CD8-positive, alpha-beta memory T cell (primary cell): ENCODE data around the gene DPP6. TPM values are rescaled to one million over a fixed set of nuclear protein-coding genes. Genes with fewer than 3 reads are reported as not detected.

Experiments used
- CTCF ChIA-PET: fragments of 350-600 bp; sonication (Branson Sonifier 250); formaldehyde crosslinking; loops from one replicate; lab custom pipeline; 2021; ENCODE audit warnings: antibody characterized with exemption; lab: Charles Lee
- POLR2A ChIA-PET: fragments of 350-600 bp; sonication (Branson Sonifier 250); formaldehyde crosslinking; loops from one replicate; lab custom pipeline; 2021; ENCODE audit warnings: antibody characterized with exemption; lab: Charles Lee
- DNase-seq, 5 donors: peaks; one replicate each; pipeline versions ENCODE4 v3.0.0 to v3.0.0-alpha.2; 2020 to 2022; ENCODE audit warnings: mixed read lengths in 1 of 5
- H3K27ac ChIP-seq: one replicate; pipeline ENCODE4 v1.7.0; 2013; ENCODE audit warnings: low read depth, mild to moderate bottlenecking, low read length, moderate library complexity
- H3K27me3 ChIP-seq: 2 replicates; pipeline ENCODE4 v1.7.0; 2013; ENCODE audit warnings: low read length, mild to moderate bottlenecking; ENCODE audit not compliant: insufficient read depth, poor library complexity, severe bottlenecking
- H3K36me3 ChIP-seq: 2 replicates; pipeline ENCODE4 v1.7.0; 2013; ENCODE audit warnings: mild to moderate bottlenecking, low read length, moderate library complexity; ENCODE audit not compliant: insufficient read depth
- H3K4me1 ChIP-seq: 2 replicates; pipeline ENCODE4 v1.7.0; 2013; ENCODE audit warnings: mild to moderate bottlenecking, low read length, moderate library complexity; ENCODE audit not compliant: insufficient read depth
- H3K4me3 ChIP-seq: 2 replicates; pipeline ENCODE4 v1.7.0; 2013; ENCODE audit warnings: mild to moderate bottlenecking, low read length
- H3K9me3 ChIP-seq: 2 replicates; pipeline ENCODE4 v1.7.0; 2013; ENCODE audit warnings: mild to moderate bottlenecking, low read length
- H3K27ac Mint-ChIP-seq, 8 donors: one replicate each; pipeline ENCODE4 v1.8.0; 2020 to 2021; ENCODE audit warnings: mixed read lengths in 8 of 8, mild to moderate bottlenecking in 6 of 8, inconsistent platforms in 3 of 8, moderate library complexity in 3 of 8
- H3K27me3 Mint-ChIP-seq, 2 donors: one replicate each; pipeline ENCODE4 v1.8.0; 2020 to 2021; ENCODE audit warnings: mixed read lengths in 2 of 2, mild to moderate bottlenecking in 1 of 2, moderate library complexity in 1 of 2
- H3K36me3 Mint-ChIP-seq, 3 donors: one replicate each; pipeline ENCODE4 v1.8.0; 2020 to 2021; ENCODE audit warnings: mixed read lengths in 3 of 3, inconsistent platforms in 1 of 3, mild to moderate bottlenecking in 1 of 3
- H3K4me1 Mint-ChIP-seq, 3 donors: one replicate each; pipeline ENCODE4 v1.8.0; 2020 to 2021; ENCODE audit warnings: mixed read lengths in 3 of 3, inconsistent platforms in 1 of 3, mild to moderate bottlenecking in 1 of 3
- H3K4me3 Mint-ChIP-seq, 7 donors: one replicate each; pipeline ENCODE4 v1.8.0; 2020 to 2021; ENCODE audit warnings: mixed read lengths in 7 of 7, mild to moderate bottlenecking in 6 of 7, moderate library complexity in 4 of 7, inconsistent platforms in 2 of 7
- H3K9me3 Mint-ChIP-seq, 5 donors: one replicate each; pipeline ENCODE4 v1.8.0; 2020 to 2022; ENCODE audit warnings: mixed read lengths in 5 of 5, mild to moderate bottlenecking in 3 of 5, moderate library complexity in 2 of 5, inconsistent platforms in 1 of 5
- polyA plus RNA-seq: library from polyadenylated mRNA; unstranded; fragments of 300-500 nt; fragmentation: Illumina TruSeq; gene quantifications from one replicate; pipeline ENCODE4 v1.2.3, GENCODE V29; 2021
- total RNA-seq, 2 experiments: library from RNA; stranded (reverse); gene quantifications; one replicate each; pipeline ENCODE4 v1.2.3, GENCODE V29; 2021

The DPP6 gene
- total and polyA plus RNA-seq, 3 experiments from 2014 or later, result not detected

DNA sequence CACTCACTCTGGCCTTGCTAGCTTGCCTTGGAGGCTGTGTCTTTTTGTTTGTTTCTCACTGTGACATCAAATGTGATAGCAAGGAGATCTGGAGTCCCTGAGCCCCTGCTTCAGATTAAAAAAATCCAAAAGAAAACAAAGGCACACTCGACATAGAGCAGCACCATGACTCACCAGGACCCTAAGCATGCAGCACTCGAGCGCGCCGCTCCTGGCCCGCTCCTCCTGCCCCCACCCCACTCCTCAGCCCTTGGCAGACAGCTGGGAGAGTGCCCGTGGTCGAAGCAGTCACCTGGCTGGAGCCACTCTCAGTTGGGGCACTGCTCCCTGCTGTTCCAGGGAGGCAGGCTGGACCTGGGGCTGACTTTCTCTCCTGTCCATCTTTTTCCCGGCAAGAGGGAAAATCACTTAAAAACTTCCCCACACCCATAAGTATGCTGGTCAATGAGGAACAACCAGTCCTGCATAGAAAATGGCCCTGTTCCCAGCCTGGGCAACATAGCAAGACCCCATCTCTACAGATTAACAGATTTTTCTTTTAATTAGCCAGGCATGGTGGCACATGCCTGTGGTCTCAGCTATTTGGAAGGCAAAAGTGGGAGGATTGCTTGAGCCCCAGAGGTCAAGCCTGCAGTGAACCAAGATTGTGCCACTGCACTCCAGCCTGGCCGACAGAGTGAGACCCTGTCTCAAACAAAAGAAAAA lies 822.4 kb downstream of the DPP6 start:
- POLR2A ChIA-PET, result no interaction called here
- peak in 1 of 5 donors; percentile 16 for DNase-seq

DNA sequence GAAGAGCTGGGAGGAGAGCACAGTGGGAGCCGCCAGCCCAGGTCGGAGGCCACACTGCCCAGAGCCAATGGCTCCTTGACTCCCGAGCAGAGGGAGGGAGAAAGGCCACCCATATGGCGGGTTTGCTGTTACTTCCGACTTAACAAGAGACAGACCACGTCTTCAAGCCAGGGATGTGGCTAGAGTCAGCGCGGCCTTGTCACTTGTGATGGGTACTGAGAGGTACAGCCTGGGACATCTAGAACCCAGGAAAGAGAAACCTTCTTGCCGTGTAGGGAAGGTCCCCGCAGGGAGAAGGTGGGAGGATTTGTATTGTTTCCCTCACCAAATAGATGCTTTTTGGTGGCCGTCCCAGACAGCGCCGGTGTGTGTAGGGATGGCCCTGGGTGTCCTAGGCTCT lies 823.1 kb downstream of the DPP6 start:
- Mint-ChIP-seq H3K4me3 (no peak overlapping the region), H3K4me1 (no peaks in the 10 kb centered on the region), H3K27me3 (peaks cover 13 to 32% of the 10 kb centered on the region in 2 donors), H3K27ac (no peak overlapping the region), H3K9me3 (no peaks in the 10 kb centered on the region), H3K36me3 (no peaks in the 10 kb centered on the region)
- H3K27ac ChIP-seq, result no peak overlapping the region
- no peak for DNase-seq
- H3K36me3 ChIP-seq, result no peaks in the 10 kb centered on the region
- ChIA-PET CTCF (no interaction called here), POLR2A (no interaction called here)
- no peaks in the 10 kb centered on the region for H3K27me3 ChIP-seq
- no peaks in the 10 kb centered on the region for H3K9me3 ChIP-seq
- H3K4me3 ChIP-seq, result no peak overlapping the region
- H3K4me1 ChIP-seq, result no peaks in the 10 kb centered on the region

More for the DNA sequence above, 822.4 kb downstream of the DPP6 start:
- Mint-ChIP-seq H3K36me3 (no peaks in the 10 kb centered on the region), H3K27me3 (peaks cover 13 to 32% of the 10 kb centered on the region in 2 donors), H3K27ac (no peak overlapping the region), H3K4me3 (no peak overlapping the region), H3K9me3 (no peaks in the 10 kb centered on the region), H3K4me1 (no peaks in the 10 kb centered on the region)
- Histone ChIP-seq H3K36me3 (no peaks in the 10 kb centered on the region), H3K4me1 (no peaks in the 10 kb centered on the region), H3K27ac (no peak overlapping the region), H3K4me3 (no peak overlapping the region), H3K27me3 (no peaks in the 10 kb centered on the region), H3K9me3 (no peaks in the 10 kb centered on the region)
- CTCF ChIA-PET, result no interaction called here

DNA sequence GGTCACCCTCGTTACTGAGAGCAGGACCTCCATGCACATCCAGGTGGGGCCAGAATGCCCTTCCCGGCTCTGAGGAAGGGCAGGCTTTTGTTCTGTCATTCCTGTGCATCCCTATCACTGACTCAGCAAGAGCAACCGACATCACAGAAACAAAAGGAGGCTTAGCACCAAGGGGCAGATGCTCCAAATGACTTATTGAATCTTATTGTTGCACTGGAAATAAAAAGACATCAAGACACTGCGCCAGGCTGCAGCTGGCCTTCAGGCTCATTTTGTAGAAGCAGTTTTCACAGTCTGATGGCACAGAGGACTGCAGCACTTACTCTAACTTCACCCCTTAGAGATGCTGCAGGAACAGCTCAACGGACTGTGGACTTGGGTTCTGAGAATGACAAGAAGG lies 824.3 kb downstream of the DPP6 start:
- H3K4me1 ChIP-seq, result no peaks in the 10 kb centered on the region
- H3K9me3 ChIP-seq, result no peaks in the 10 kb centered on the region
- H3K36me3 Mint-ChIP-seq, result no peaks in the 10 kb centered on the region
- no peak overlapping the region for H3K4me3 ChIP-seq
- CTCF ChIA-PET, result no interaction called here
- no peak overlapping the region for H3K27ac ChIP-seq
- no peaks in the 10 kb centered on the region for H3K36me3 ChIP-seq
- H3K27me3 Mint-ChIP-seq, result peaks cover 12 to 27% of the 10 kb centered on the region in 2 donors
- no peak overlapping the region for H3K27ac Mint-ChIP-seq
- POLR2A ChIA-PET, result no interaction called here
- no peaks in the 10 kb centered on the region for H3K9me3 Mint-ChIP-seq
- H3K27me3 ChIP-seq, result no peaks in the 10 kb centered on the region
- no peak for DNase-seq
- H3K4me3 Mint-ChIP-seq, result no peak overlapping the region
- no peaks in the 10 kb centered on the region for H3K4me1 Mint-ChIP-seq

DNA sequence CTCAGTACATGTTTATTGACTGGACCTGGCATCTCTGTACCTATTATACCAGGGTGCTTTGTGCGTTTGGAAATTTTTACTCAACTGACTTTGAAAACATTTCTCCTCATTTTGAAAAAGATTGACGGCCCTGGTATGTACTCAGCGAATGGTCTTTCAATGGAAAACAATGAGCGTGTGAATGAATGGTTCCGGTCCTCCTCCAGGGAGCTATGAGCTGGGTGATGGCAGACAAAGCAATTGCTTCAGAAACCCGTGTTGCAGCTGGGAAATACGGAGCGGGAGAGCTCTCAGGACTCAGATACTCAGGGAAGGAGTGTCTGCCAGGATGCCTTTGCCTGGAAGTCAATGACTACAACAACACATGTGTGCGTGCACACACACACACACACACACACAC lies 824.8 kb downstream of the DPP6 start:
- Mint-ChIP-seq H3K9me3 (no peaks in the 10 kb centered on the region), H3K27ac (no peak overlapping the region)

DNA sequence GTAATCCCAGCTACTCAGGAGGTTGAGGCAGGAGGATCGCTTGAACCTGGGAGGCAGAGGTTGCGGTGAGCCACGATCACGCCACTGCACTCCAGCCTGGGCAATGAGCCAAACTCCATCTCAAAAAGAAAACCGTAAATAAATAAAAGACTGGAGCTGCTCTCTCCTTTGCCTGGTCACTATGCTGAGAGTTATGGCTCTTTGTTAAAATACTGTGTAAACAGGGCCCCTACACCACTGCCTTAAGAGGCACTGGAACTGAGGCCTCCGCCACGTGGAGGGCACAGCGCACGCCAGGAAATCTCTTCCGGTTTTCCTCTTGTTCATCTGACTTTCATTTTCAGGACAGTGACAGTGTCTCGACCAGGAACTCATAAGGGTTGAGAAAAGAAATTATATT lies 827.4 kb downstream of the DPP6 start:
- ChIA-PET POLR2A (no interaction called here), CTCF (no interaction called here)
- no peak overlapping the region for H3K4me3 Mint-ChIP-seq
- H3K27ac ChIP-seq, result no peak overlapping the region
- H3K27ac Mint-ChIP-seq, result no peak overlapping the region
- DNase-seq, result no peak
- H3K9me3 ChIP-seq, result no peaks in the 10 kb centered on the region
- no peaks in the 10 kb centered on the region for H3K4me1 Mint-ChIP-seq
- no peaks in the 10 kb centered on the region for H3K27me3 ChIP-seq
- H3K9me3 Mint-ChIP-seq, result no peaks in the 10 kb centered on the region
- H3K4me1 ChIP-seq, result no peaks in the 10 kb centered on the region
- H3K36me3 ChIP-seq, result no peaks in the 10 kb centered on the region
- no peak overlapping the region for H3K4me3 ChIP-seq
- peaks cover 6 to 20% of the 10 kb centered on the region in 2 donors for H3K27me3 Mint-ChIP-seq
- H3K36me3 Mint-ChIP-seq, result no peaks in the 10 kb centered on the region

More for the DNA sequence above, 824.8 kb downstream of the DPP6 start:
- Mint-ChIP-seq H3K36me3 (no peaks in the 10 kb centered on the region), H3K27me3 (peaks cover 11 to 22% of the 10 kb centered on the region in 2 donors), H3K4me3 (no peak overlapping the region), H3K4me1 (no peaks in the 10 kb centered on the region)
- no peaks in the 10 kb centered on the region for H3K27me3 ChIP-seq
- no peaks in the 10 kb centered on the region for H3K9me3 ChIP-seq
- no peak overlapping the region for H3K4me3 ChIP-seq
- no peaks in the 10 kb centered on the region for H3K36me3 ChIP-seq
- POLR2A ChIA-PET, result no interaction called here
- H3K27ac ChIP-seq, result no peak overlapping the region
- CTCF ChIA-PET, result no interaction called here
- no peak for DNase-seq
- H3K4me1 ChIP-seq, result no peaks in the 10 kb centered on the region

DNA sequence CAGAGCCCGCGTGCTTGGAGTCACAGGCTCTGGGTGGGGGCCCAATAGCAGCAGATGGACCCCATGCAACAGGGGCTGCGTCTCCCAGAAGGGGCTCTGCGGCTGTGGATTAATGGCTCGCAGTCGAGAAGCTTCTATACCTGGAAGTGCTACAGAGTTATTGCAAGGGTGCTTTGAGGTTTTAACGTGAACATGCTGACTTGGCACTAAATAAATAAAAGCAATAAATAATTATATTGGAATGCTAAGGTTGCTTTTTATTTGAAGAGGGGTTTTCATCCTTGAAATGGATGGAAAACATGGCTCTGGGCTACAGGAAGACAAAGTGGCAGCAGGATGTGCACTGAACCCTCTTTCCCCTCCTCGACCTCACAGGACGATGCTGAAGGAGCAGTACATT lies 828.3 kb downstream of the DPP6 start:
- no peaks in the 10 kb centered on the region for H3K27me3 ChIP-seq
- no peaks in the 10 kb centered on the region for H3K4me1 ChIP-seq
- Mint-ChIP-seq H3K27ac (no peak overlapping the region), H3K9me3 (no peaks in the 10 kb centered on the region), H3K4me3 (no peak overlapping the region), H3K36me3 (no peaks in the 10 kb centered on the region), H3K27me3 (peaks cover 4 to 20% of the 10 kb centered on the region in 2 donors), H3K4me1 (no peaks in the 10 kb centered on the region)
- H3K27ac ChIP-seq, result no peak overlapping the region
- DNase-seq, result no peak
- no peaks in the 10 kb centered on the region for H3K9me3 ChIP-seq
- H3K4me3 ChIP-seq, result no peak overlapping the region
- POLR2A ChIA-PET, result no interaction called here
- CTCF ChIA-PET, result no interaction called here
- no peaks in the 10 kb centered on the region for H3K36me3 ChIP-seq

DNA sequence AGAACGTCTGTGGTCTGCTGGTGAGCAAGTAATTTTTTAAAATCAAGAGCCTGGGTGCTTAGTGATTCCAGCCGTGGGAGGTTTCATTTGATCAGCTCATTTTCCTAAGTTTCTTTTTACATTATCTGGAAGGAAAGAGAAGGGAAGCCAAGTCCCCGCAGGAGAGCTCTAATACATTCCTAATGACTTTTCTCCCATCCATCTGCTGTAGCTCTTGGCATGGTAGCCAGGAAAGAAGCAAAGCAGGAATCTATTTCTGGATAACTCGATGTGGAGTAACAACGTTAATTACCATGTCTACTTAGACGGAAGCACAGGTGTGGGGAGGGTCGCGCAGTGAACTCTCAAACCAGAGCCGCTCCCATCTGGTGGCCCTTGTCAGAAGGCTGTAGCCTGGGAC lies 828.8 kb downstream of the DPP6 start:
- H3K27me3 ChIP-seq, result no peaks in the 10 kb centered on the region
- no peaks in the 10 kb centered on the region for H3K9me3 ChIP-seq
- Mint-ChIP-seq H3K27ac (no peak overlapping the region), H3K9me3 (no peaks in the 10 kb centered on the region), H3K27me3 (peaks cover 4 to 20% of the 10 kb centered on the region in 2 donors), H3K36me3 (no peaks in the 10 kb centered on the region), H3K4me1 (no peaks in the 10 kb centered on the region), H3K4me3 (no peak overlapping the region)
- ChIA-PET CTCF (no interaction called here), POLR2A (no interaction called here)
- H3K4me3 ChIP-seq, result no peak overlapping the region
- H3K4me1 ChIP-seq, result no peaks in the 10 kb centered on the region
- H3K27ac ChIP-seq, result no peak overlapping the region
- H3K36me3 ChIP-seq, result no peaks in the 10 kb centered on the region
- DNase-seq, result no peak

DNA sequence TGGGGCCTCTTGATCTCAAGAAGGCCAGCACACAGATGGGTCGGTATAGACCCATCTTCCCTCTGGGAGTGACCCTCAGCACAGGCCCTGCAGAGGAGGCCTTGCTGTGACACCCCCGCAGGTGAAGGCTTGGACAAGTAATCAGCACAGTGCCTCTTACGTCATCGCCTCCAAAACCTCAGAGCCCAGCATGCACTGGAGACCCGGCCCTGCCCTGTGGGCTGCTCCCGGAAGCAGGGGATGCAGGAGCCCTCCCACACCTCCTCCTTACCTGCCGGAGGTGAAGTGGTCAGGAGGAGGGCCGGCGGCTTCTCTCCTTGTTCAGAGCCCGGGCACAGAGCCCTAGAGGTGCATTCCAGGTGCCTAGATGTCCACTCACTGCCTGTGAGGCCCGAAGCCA lies 829.3 kb downstream of the DPP6 start:
- H3K4me3 Mint-ChIP-seq, result peak overlapping the region in 1 of 7 donors; percentile 15
- CTCF ChIA-PET, result no interaction called here

More for the DNA sequence above, 829.3 kb downstream of the DPP6 start:
- DNase-seq, result no peak
- H3K9me3 ChIP-seq, result no peaks in the 10 kb centered on the region
- H3K9me3 Mint-ChIP-seq, result no peaks in the 10 kb centered on the region
- no peaks in the 10 kb centered on the region for H3K36me3 Mint-ChIP-seq
- H3K27ac Mint-ChIP-seq, result no peak overlapping the region
- H3K4me1 Mint-ChIP-seq, result no peaks in the 10 kb centered on the region
- no peaks in the 10 kb centered on the region for H3K4me1 ChIP-seq
- H3K27me3 Mint-ChIP-seq, result peaks cover 2 to 15% of the 10 kb centered on the region in 2 donors
- no peak overlapping the region for H3K27ac ChIP-seq
- no peak overlapping the region for H3K4me3 ChIP-seq
- POLR2A ChIA-PET, result no interaction called here
- H3K27me3 ChIP-seq, result no peaks in the 10 kb centered on the region
- no peaks in the 10 kb centered on the region for H3K36me3 ChIP-seq
